ENCODE results near the gene MS4A18.

MS4A18 gene

GRCh38 chr11:60788401-60789125 is 64.0 kb downstream of the MS4A18 start:
- Histone ChIP-seq H3K4me1 (ENCODE audit: insufficient read depth, low read length) (no peaks in the 10 kb centered on the region), H3K4me3 (ENCODE audit: low read length) (no peak overlapping the region), H3K9ac (ENCODE audit: low read depth, low read length) (no peak overlapping the region), H3K27ac (ENCODE audit: low read depth, low read length) (no peak overlapping the region), H3K36me3 (ENCODE audit: insufficient read depth, low read length) (no peaks in the 10 kb centered on the region), H3K9me3 (ENCODE audit: insufficient read depth, low read depth, low read length) (peaks cover 20% of the 10 kb centered on the region), H3K27me3 (ENCODE audit: insufficient read depth, low read length) (no peaks in the 10 kb centered on the region)
- WGBS: 91% methylated on average over 7 of the region's 7 CpGs

- no peak overlapping the region for H3K4me3 ChIP-seq (ENCODE audit: low read length)
- no peaks in the 10 kb centered on the region for H3K36me3 ChIP-seq (ENCODE audit: insufficient read depth, low read length)
- peaks cover 20% of the 10 kb centered on the region for H3K9me3 ChIP-seq (ENCODE audit: insufficient read depth, low read depth, low read length)
- H3K9ac ChIP-seq (ENCODE audit: low read depth, low read length): no peak overlapping the region
- H3K27me3 ChIP-seq (ENCODE audit: insufficient read depth, low read length): no peaks in the 10 kb centered on the region
- WGBS: 89% methylated on average over 3 of the region's 3 CpGs
- H3K27ac ChIP-seq (ENCODE audit: low read depth, low read length): no peak overlapping the region
- H3K4me1 ChIP-seq (ENCODE audit: insufficient read depth, low read length): no peaks in the 10 kb centered on the region
These were observed 66.2 kb downstream of the MS4A18 start for GRCh38 chr11:60790726-60791125.

- WGBS: 91% methylated on average over 4 of the region's 4 CpGs
- no peaks in the 10 kb centered on the region for H3K4me1 ChIP-seq (ENCODE audit: insufficient read depth, low read length)
- no peaks in the 10 kb centered on the region for H3K27me3 ChIP-seq (ENCODE audit: insufficient read depth, low read length)
- no peak overlapping the region for H3K27ac ChIP-seq (ENCODE audit: low read depth, low read length)
- no peak overlapping the region for H3K4me3 ChIP-seq (ENCODE audit: low read length)
- no peak overlapping the region for H3K9ac ChIP-seq (ENCODE audit: low read depth, low read length)
- H3K36me3 ChIP-seq (ENCODE audit: insufficient read depth, low read length): no peaks in the 10 kb centered on the region
- H3K9me3 ChIP-seq (ENCODE audit: insufficient read depth, low read depth, low read length): peaks cover 20% of the 10 kb centered on the region
These were observed 66.8 kb downstream of the MS4A18 start for GRCh38 chr11:60791153-60791933.

- no peaks in the 10 kb centered on the region for H3K36me3 ChIP-seq (ENCODE audit: insufficient read depth, low read length)
- no peak overlapping the region for H3K9ac ChIP-seq (ENCODE audit: low read depth, low read length)
- 85% methylated on average over 3 of the region's 3 CpGs for WGBS
- no peaks in the 10 kb centered on the region for H3K4me1 ChIP-seq (ENCODE audit: insufficient read depth, low read length)
- peaks cover 20% of the 10 kb centered on the region for H3K9me3 ChIP-seq (ENCODE audit: insufficient read depth, low read depth, low read length)
- H3K27ac ChIP-seq (ENCODE audit: low read depth, low read length): no peak overlapping the region
- H3K4me3 ChIP-seq (ENCODE audit: low read length): no peak overlapping the region
- H3K27me3 ChIP-seq (ENCODE audit: insufficient read depth, low read length): no peaks in the 10 kb centered on the region
These were observed 68.0 kb downstream of the MS4A18 start for GRCh38 chr11:60792521-60792920.

Data from HUES64 (cell line).